HUES48 (cell line): ENCODE data around the gene FGD4.

Experiments
- H3K27ac ChIP-seq: one replicate; pipeline ENCODE4 v1.7.0; 2013; ENCODE audit warnings: low read depth, low read length, inconsistent platforms
- H3K27me3 ChIP-seq: 2 replicates; pipeline ENCODE4 v1.6.1; 2013; ENCODE audit warnings: mild to moderate bottlenecking, low read length; ENCODE audit not compliant: control insufficient read depth, insufficient read depth
- H3K36me3 ChIP-seq: 2 replicates; pipeline ENCODE4 v1.6.1; 2013; ENCODE audit warnings: low read length; ENCODE audit not compliant: control insufficient read depth, insufficient read depth
- H3K4me1 ChIP-seq: 2 replicates; pipeline ENCODE4 v1.6.1; 2013; ENCODE audit warnings: mild to moderate bottlenecking, low read length; ENCODE audit not compliant: control insufficient read depth, insufficient read depth
- H3K4me3 ChIP-seq: 2 replicates; pipeline ENCODE4 v1.5.1; 2013; ENCODE audit warnings: mild to moderate bottlenecking, low read depth, low read length
- H3K9ac ChIP-seq: 2 replicates; pipeline ENCODE4 v1.6.1; 2013; ENCODE audit warnings: mild to moderate bottlenecking, low read depth, low read length, moderate library complexity
- H3K9me3 ChIP-seq: 2 replicates; pipeline ENCODE4 v1.6.1; 2013; ENCODE audit warnings: low read length; ENCODE audit not compliant: control insufficient read depth, insufficient read depth

FGD4 gene

DNA sequence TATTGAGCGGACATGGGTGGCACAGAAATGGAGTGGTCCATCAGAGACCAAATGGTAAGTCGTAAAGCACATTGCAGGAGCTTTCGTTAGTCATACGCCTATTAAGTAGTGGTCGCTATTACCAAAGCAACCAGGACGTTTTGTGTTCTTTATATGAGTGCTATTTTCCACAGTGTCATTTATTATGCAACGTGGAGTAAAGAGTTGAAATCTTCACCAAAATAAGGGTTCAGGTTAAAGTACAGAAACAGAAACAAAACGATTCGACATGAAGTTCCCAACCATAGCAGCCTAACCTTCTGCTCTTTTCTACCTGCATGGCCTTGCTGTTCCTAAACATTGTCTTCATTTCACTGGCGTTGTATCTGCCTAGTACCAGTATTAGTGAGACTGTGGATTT, 20.1 kb upstream of the FGD4 start:
- Histone ChIP-seq H3K4me1 (peaks cover 20% of the 10 kb centered on the region), H3K4me3 (no peak overlapping the region), H3K9ac (no peak overlapping the region), H3K27ac (no peak overlapping the region), H3K27me3 (no peaks in the 10 kb centered on the region), H3K9me3 (no peaks in the 10 kb centered on the region), H3K36me3 (no peaks in the 10 kb centered on the region)

DNA sequence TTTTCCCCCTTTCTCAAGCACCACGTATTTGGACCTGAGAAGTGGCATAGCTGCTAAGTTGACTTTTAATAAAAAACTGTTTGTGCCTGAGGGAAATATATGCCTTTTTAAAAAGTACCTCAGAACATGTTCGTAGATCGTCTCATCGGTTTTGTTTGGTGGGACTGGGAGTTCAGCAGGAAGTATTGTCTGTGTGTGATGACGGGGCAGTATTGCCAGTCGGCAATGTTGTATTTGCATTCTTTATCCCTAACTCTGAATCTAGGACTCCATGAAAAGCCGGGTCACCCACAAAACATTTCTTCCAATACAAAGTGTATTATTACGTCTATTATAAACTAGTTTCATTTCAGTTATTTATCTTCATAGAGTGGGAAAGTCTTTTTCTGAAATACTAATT, 19.7 kb upstream of the FGD4 start:
- no peaks in the 10 kb centered on the region for H3K36me3 ChIP-seq
- no peak overlapping the region for H3K4me3 ChIP-seq
- H3K9me3 ChIP-seq, result no peaks in the 10 kb centered on the region
- H3K27ac ChIP-seq, result no peak overlapping the region
- H3K4me1 ChIP-seq, result peaks cover 20% of the 10 kb centered on the region
- H3K9ac ChIP-seq, result no peak overlapping the region
- H3K27me3 ChIP-seq, result no peaks in the 10 kb centered on the region

DNA sequence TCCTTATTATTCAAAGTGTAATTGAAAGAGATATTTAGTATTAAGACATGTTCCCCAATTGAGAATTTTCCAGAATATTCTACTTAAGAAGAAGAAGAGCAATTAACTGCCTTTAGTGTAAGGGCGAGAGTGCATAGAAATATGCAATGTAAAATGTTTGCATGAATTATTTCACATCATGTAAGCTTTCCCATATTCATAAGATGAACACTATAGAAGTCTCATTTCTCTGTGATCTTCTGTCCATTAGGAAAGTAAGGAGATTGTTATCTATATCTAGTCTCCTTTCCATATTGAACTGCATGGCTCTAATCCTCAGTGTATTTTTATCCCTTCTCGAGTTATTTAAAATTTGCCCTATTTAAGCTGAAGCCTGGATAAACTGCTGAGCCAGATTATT, 17.1 kb upstream of the FGD4 start:
- H3K27ac ChIP-seq, result no peak overlapping the region
- no peaks in the 10 kb centered on the region for H3K9me3 ChIP-seq
- no peaks in the 10 kb centered on the region for H3K27me3 ChIP-seq
- no peak overlapping the region for H3K9ac ChIP-seq
- no peak overlapping the region for H3K4me3 ChIP-seq
- no peaks in the 10 kb centered on the region for H3K36me3 ChIP-seq
- H3K4me1 ChIP-seq, result peaks cover 15% of the 10 kb centered on the region

DNA sequence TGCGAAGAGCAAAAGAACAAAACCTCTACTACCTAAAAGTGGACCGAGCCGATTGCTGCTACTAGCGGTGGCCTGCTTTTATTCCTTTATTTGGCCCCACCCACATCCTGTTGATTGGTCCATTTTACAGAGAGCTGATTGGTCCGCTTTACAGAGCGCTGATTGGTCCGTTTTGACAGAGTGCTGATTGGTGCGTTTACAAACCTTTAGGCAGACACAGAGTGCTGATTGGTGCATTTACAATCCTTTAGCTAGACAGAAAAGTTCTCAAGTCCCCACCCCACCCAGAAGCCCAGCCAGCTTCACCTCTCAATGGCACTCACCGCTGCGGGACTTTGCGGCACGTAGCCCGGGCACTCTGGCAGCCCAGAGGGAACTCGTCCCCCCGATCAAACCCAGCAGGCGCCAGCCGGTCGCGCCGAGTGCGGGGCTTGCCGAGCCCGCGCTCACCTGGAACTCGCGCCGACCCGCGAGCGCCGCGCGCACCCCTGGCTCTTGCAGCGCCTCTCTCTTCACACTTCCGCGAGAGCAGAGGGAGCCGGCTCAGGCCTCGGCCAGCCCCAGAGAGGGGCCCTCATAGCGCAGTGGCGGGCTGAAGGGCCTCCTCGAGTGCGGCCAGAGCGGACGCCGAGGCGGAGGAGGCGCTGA, 8.7 kb upstream of the FGD4 start:
- no peaks in the 10 kb centered on the region for H3K36me3 ChIP-seq
- peaks cover 11% of the 10 kb centered on the region for H3K4me1 ChIP-seq
- H3K27ac ChIP-seq, result no peak overlapping the region
- no peaks in the 10 kb centered on the region for H3K27me3 ChIP-seq
- H3K9ac ChIP-seq, result no peak overlapping the region
- no peaks in the 10 kb centered on the region; the same call in 1 of the 2 replicates for H3K9me3 ChIP-seq
- H3K4me3 ChIP-seq, result peak overlapping the region; percentile 41

DNA sequence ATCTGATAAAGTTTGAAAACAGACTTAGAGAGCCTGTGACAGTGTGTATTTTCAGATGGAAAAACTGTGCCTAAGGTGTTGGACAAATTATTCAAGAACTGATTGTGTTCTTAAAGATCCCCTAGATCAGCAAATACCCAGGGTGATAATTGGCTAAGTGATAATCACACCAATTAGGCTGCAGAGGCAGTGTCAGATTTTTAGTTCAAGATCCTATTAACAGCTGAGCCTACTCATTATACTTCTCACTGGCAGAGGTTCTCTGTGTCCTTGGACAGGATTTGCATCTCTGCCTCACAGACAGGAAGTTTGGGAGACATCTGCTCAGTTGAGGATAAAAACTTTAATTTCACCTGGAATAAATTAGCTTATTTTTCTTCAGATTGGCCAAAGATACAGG, 4.3 kb upstream of the FGD4 start:
- H3K4me1 ChIP-seq, result peaks cover 25% of the 10 kb centered on the region
- H3K27ac ChIP-seq, result no peak overlapping the region
- H3K9ac ChIP-seq, result no peak overlapping the region
- no peak overlapping the region for H3K4me3 ChIP-seq
- no peaks in the 10 kb centered on the region for H3K27me3 ChIP-seq
- H3K36me3 ChIP-seq, result no peaks in the 10 kb centered on the region
- H3K9me3 ChIP-seq, result no peaks in the 10 kb centered on the region; the same call in 1 of the 2 replicates

DNA sequence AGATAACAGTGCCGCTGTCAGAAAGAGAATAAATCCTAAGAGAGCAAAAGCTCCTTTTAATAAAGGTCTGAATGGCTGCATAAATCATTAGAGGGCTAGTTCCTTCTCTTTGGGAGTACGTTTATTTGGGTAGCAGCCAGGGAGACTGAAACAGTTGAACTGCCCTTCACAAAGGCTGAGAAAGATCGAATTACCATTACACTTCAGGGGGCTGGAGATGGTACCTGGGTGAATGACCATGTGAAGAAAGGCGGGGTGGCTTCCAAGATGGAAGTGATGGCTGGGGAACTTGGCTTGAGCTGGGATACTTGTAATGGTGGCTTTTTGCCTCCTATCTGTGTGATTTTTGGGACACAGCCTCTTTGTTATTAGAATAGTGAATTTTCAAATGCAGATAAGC, 1.7 kb upstream of the FGD4 start:
- no peak overlapping the region for H3K4me3 ChIP-seq
- no peaks in the 10 kb centered on the region for H3K27me3 ChIP-seq
- H3K9me3 ChIP-seq, result no peaks in the 10 kb centered on the region
- no peak overlapping the region for H3K9ac ChIP-seq
- peaks cover 5% of the 10 kb centered on the region; the same call in 1 of the 2 replicates for H3K36me3 ChIP-seq
- H3K27ac ChIP-seq, result peak overlapping the region; percentile 21
- H3K4me1 ChIP-seq, result peaks cover 25% of the 10 kb centered on the region

DNA sequence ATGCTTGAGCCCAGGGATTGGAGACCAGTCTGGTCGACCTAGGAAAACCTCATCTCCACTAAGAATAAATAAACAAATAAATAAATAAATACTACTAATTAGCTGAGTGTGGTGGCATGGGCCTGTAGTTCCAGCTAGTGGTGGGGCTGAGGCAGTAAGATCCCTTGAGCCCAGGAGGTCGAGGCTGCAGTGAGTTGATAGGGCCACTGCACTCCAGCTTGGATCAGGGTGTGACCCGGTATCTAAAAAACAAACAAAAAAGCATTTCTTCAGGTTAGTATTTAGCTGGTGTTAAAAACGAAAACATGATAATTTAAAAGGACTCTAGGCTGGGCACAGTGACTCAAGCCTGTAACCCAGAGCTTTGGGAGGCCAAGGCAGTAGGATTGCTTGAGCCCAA, 1.2 kb upstream of the FGD4 start:
- Histone ChIP-seq H3K9ac (no peak overlapping the region), H3K36me3 (peaks cover 6% of the 10 kb centered on the region; the same call in 1 of the 2 replicates), H3K9me3 (no peaks in the 10 kb centered on the region), H3K27ac (no peak overlapping the region), H3K27me3 (no peaks in the 10 kb centered on the region), H3K4me1 (peaks cover 26% of the 10 kb centered on the region), H3K4me3 (peak overlapping the region; percentile 83)

DNA sequence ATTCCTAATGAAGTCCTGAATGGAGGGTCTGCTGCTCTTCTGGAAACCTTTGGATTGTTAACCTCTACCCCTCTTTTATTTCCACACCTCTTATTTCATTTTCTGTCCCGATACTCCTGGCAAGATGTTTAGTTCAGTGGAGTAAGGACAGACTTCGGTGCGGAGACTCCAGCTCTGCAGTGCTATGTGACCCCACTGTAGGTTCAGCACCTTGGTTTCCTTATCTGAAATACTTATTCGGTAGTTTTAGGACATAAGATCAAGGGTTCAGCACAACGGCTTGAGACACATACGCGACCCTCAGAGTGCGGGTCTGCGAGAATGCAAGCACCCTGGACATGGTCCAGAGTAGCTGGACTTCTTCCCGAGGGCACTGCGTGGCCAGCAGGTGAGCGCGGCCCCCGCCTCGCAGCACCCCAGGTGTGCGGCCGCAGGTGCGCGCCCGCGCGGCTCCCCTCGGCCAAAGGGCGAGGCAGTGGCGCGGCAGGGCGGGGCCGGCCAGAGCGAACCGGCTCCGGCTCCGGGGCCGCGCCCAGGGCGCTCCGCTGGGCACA, 465 bp upstream of the FGD4 start:
- Histone ChIP-seq H3K27me3 (no peaks in the 10 kb centered on the region), H3K27ac (peak overlapping the region; percentile 99), H3K9ac (peak overlapping the region; percentile 93), H3K36me3 (peaks cover 9% of the 10 kb centered on the region; the same call in 1 of the 2 replicates), H3K4me1 (peaks cover 28% of the 10 kb centered on the region), H3K4me3 (peak overlapping the region; percentile 83), H3K9me3 (no peaks in the 10 kb centered on the region)

DNA sequence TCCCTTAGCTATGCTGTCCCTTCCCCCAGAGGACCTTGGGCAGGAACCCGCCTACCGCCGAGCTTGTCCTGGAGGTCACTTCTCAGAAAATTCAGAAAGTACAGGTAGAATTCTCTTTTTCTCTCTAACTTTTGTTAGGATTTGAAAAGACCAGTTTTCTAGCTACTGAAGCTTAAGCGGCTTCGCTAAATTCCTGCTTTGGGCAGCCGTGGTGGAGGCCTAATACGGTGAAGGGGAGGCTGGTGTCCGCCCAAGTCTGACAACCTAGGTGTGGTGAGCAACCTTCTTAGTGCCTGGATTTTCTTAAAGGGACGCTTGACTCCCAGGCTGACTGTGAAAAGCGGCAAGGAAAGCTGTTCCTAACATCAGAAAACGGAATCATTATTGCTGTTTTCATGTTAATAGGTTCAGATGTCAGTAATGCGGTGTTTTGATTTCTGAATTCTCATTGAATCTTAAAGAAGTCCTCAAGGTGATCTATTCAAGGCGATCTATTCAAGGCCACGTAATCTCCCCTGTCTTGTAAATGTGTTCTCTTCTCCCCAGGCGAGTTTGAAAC, 835 bp downstream of the FGD4 start:
- H3K27ac ChIP-seq, result peak overlapping the region; percentile 99
- peak overlapping the region; percentile 93 for H3K9ac ChIP-seq
- H3K27me3 ChIP-seq, result no peaks in the 10 kb centered on the region
- peaks cover 21% of the 10 kb centered on the region for H3K4me1 ChIP-seq
- peaks cover 9% of the 10 kb centered on the region; the same call in 1 of the 2 replicates for H3K36me3 ChIP-seq
- H3K4me3 ChIP-seq, result peak overlapping the region; percentile 83
- no peaks in the 10 kb centered on the region for H3K9me3 ChIP-seq

DNA sequence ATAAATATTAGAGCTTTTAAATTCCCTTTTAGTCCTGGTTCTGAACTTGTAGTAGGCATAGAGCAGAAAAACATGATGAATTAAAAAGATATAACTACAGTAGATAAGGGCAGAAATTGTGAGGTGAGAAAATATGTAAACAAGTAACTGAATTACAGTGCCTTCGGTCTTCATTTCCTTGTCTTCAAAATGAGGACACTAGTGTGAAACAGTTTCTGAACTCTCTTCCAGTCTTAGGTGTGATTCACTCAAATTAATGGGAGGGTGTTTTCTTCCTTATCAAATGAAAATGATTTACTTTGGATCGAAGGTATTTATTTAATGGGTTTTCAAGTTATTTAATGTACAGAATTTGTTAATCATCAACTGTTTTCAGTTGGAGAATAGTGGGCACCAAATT, 1.5 kb downstream of the FGD4 start:
- Histone ChIP-seq H3K9ac (peak overlapping the region; percentile 93), H3K36me3 (peaks cover 9% of the 10 kb centered on the region; the same call in 1 of the 2 replicates), H3K4me1 (peaks cover 17% of the 10 kb centered on the region), H3K27me3 (no peaks in the 10 kb centered on the region), H3K9me3 (no peaks in the 10 kb centered on the region), H3K27ac (peak overlapping the region; percentile 99), H3K4me3 (peak overlapping the region; percentile 83)

DNA sequence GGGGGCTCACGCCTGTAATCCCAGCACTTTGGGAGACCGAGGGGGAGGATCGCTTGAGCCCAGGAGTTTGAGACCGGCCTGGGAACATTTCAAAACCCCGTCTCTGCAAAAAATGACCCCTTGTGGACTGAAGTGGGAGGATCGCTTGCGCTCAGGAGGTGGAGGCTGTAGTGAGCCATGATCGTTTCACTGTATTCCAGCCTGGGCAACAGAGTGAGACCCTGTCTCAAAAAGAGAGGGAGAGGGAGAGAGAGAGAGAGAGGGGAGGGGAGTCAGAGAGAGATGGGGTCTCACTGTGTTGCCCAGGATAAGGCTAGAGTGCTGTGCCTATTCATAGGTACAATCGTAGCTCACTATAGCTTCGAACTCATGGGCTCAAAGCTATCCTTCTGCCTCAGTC, 2.8 kb downstream of the FGD4 start:
- Histone ChIP-seq H3K9me3 (no peaks in the 10 kb centered on the region), H3K27ac (no peak overlapping the region), H3K36me3 (peaks cover 9% of the 10 kb centered on the region; the same call in 1 of the 2 replicates), H3K4me1 (peaks cover 17% of the 10 kb centered on the region), H3K27me3 (no peaks in the 10 kb centered on the region), H3K4me3 (no peak overlapping the region), H3K9ac (no peak overlapping the region)
